GM19397 (cell line): Measurements from ENCODE around the gene RFX4.

Experiments
- ATAC-seq: cut with Tn5 transposase; IDR thresholded peaks from one replicate; pipeline ENCODE4 v1.9.1; 2021; ENCODE audit warnings: mild to moderate bottlenecking, moderate library complexity; ENCODE audit not compliant: unreplicated experiment

The RFX4 gene

GRCh38 chr12:106758349-106759110 is 175.7 kb downstream of the RFX4 start:
- ATAC-seq = no peak

- ATAC-seq = no peak
Measured at GRCh38 chr12:106759526-106760183, 176.9 kb downstream of the RFX4 start.

- ATAC-seq = peak; percentile 94
Measured at GRCh38 chr12:106760184-106760531, 177.4 kb downstream of the RFX4 start.

- no peak for ATAC-seq
Measured at GRCh38 chr12:106764220-106764619, 181.4 kb downstream of the RFX4 start.

GRCh38 chr12:106764738-106765137 is 181.9 kb downstream of the RFX4 start:
- ATAC-seq = no peak

- ATAC-seq = no peak
Measured at GRCh38 chr12:106766393-106766826, 183.6 kb downstream of the RFX4 start.

GRCh38 chr12:106767206-106767605 is 184.4 kb downstream of the RFX4 start:
- no peak for ATAC-seq

GRCh38 chr12:106767954-106768822 is 185.4 kb downstream of the RFX4 start:
- ATAC-seq = no peak

- ATAC-seq = no peak
Measured at GRCh38 chr12:106769078-106769477, 186.3 kb downstream of the RFX4 start.

GRCh38 chr12:106769546-106769945 is 186.7 kb downstream of the RFX4 start:
- no peak for ATAC-seq

GRCh38 chr12:106771425-106771824 is 188.6 kb downstream of the RFX4 start:
- ATAC-seq = no peak

- ATAC-seq = no peak
Measured at GRCh38 chr12:106773286-106774004, 190.6 kb downstream of the RFX4 start.

GRCh38 chr12:106774005-106774807 is 191.4 kb downstream of the RFX4 start, which contains the start of gene RIC8B:
RIC8B (plus strand) TSS chr12:106774682; CDS start chr12:106774746, 64 bp downstream.
- peak; percentile 90 for ATAC-seq

GRCh38 chr12:106774808-106775524 is 192.2 kb downstream of the RFX4 start:
- no peak for ATAC-seq

GRCh38 chr12:106776897-106777296 is 194.1 kb downstream of the RFX4 start:
- ATAC-seq = no peak

GRCh38 chr12:106780010-106780631 is 197.3 kb downstream of the RFX4 start:
- ATAC-seq = no peak

- ATAC-seq = no peak
Measured at GRCh38 chr12:106782619-106783018, 199.8 kb downstream of the RFX4 start.

- ATAC-seq = no peak
Measured at GRCh38 chr12:106783515-106783914, 200.7 kb downstream of the RFX4 start.

- ATAC-seq = no peak
Measured at GRCh38 chr12:106790020-106790419, 207.2 kb downstream of the RFX4 start.
